H9 (cell line): Measurements from ENCODE around the gene URI1. TPM values are rescaled to one million over a fixed set of nuclear protein-coding genes. Genes with fewer than 3 reads are reported as not detected.

Source experiments
- DNase-seq: peaks from one replicate; pipeline ENCODE4 v3.0.0-alpha.2; 2017
- H2AFZ ChIP-seq: one replicate; pipeline ENCODE4 v1.6.1; 2013; ENCODE audit warnings: mild to moderate bottlenecking, low read length, control low read depth, moderate library complexity
- H2AK5ac ChIP-seq: 2 replicates; pipeline ENCODE4 v1.6.1; 2013; ENCODE audit warnings: low read length, control low read depth, mixed read lengths; ENCODE audit not compliant: insufficient read length
- H2BK120ac ChIP-seq: one replicate; pipeline ENCODE4 v1.6.1; 2013; ENCODE audit warnings: low read depth, mild to moderate bottlenecking, low read length, control low read depth, inconsistent platforms; ENCODE audit not compliant: poor library complexity, severe bottlenecking
- H2BK12ac ChIP-seq: 2 replicates; pipeline ENCODE4 v1.6.1; 2013; ENCODE audit warnings: low read length, control low read depth, mixed read lengths, low read depth; ENCODE audit not compliant: insufficient read length
- H2BK15ac ChIP-seq: 2 replicates; pipeline ENCODE4 v1.6.1; 2013; ENCODE audit warnings: low read depth, low read length, control low read depth
- H2BK20ac ChIP-seq: one replicate; pipeline ENCODE4 v1.6.1; 2013; ENCODE audit warnings: low read depth, mild to moderate bottlenecking, low read length, control low read depth, inconsistent platforms; ENCODE audit not compliant: poor library complexity, severe bottlenecking
- H2BK5ac ChIP-seq: 2 replicates; pipeline ENCODE4 v1.6.1; 2013; ENCODE audit warnings: low read length, control low read depth, mixed read lengths; ENCODE audit not compliant: insufficient read length
- H3K14ac ChIP-seq: 2 replicates; pipeline ENCODE4 v1.6.1; 2013; ENCODE audit warnings: low read length, control low read depth; ENCODE audit not compliant: insufficient read depth
- H3K18ac ChIP-seq: 2 replicates; pipeline ENCODE4 v1.6.1; 2013; ENCODE audit warnings: low read depth, mild to moderate bottlenecking, mixed read lengths, low read length, control low read depth; ENCODE audit not compliant: insufficient read length
- H3K23ac ChIP-seq: 2 replicates; pipeline ENCODE4 v1.6.1; 2013; ENCODE audit warnings: low read length, control low read depth, mixed read lengths, low read depth; ENCODE audit not compliant: insufficient read length
- H3K23me2 ChIP-seq: 2 replicates; pipeline ENCODE4 v1.6.1; 2013; ENCODE audit warnings: low read depth, mild to moderate bottlenecking, mixed read lengths, low read length, control low read depth; ENCODE audit not compliant: insufficient read length, poor library complexity, severe bottlenecking
- H3K27ac ChIP-seq: 2 replicates; pipeline ENCODE4 v1.5.1; 2013; ENCODE audit warnings: low read length, control low read depth, mixed read lengths, low read depth; ENCODE audit not compliant: insufficient read length
- H3K27me3 ChIP-seq: 2 replicates; pipeline ENCODE4 v1.6.1; 2013; ENCODE audit warnings: low read length, control low read depth, inconsistent platforms; ENCODE audit not compliant: insufficient read depth
- H3K4ac ChIP-seq: 2 replicates; pipeline ENCODE4 v1.6.1; 2013; ENCODE audit warnings: low read depth, mild to moderate bottlenecking, control low read depth, inconsistent platforms, low read length, moderate library complexity
- H3K4me1 ChIP-seq: 2 replicates; pipeline ENCODE4 v1.6.1; 2013; ENCODE audit warnings: low read length, control low read depth, inconsistent platforms; ENCODE audit not compliant: insufficient read depth
- H3K4me2 ChIP-seq: 2 replicates; pipeline ENCODE4 v1.6.1; 2013; ENCODE audit warnings: low read length, control low read depth, mixed read lengths; ENCODE audit not compliant: insufficient read length, insufficient read depth
- H3K56ac ChIP-seq: 2 replicates; pipeline ENCODE4 v1.6.1; 2013; ENCODE audit warnings: low read depth, mild to moderate bottlenecking, mixed read lengths, low read length, control low read depth; ENCODE audit not compliant: insufficient read length
- H3K79me1 ChIP-seq: 2 replicates; pipeline ENCODE4 v1.6.1; 2013; ENCODE audit warnings: low read depth, mild to moderate bottlenecking, moderate library complexity, low read length, control low read depth, inconsistent platforms; ENCODE audit not compliant: insufficient read depth, poor library complexity, severe bottlenecking
- H3K79me2 ChIP-seq: 2 replicates; pipeline ENCODE4 v1.6.1; 2013; ENCODE audit warnings: low read length, control low read depth, inconsistent platforms; ENCODE audit not compliant: insufficient read depth
- H3K9ac ChIP-seq: 2 replicates; pipeline ENCODE4 v1.6.1; 2013; ENCODE audit warnings: low read length, control low read depth, mixed read lengths; ENCODE audit not compliant: insufficient read length; ENCODE audit errors: extremely low read depth
- H3K9me3 ChIP-seq: one replicate; pipeline ENCODE4 v1.6.1; 2013; ENCODE audit warnings: low read depth, low read length, inconsistent platforms; ENCODE audit not compliant: control insufficient read depth
- H3T11ph ChIP-seq: one replicate; pipeline ENCODE4 v1.6.1; 2013; ENCODE audit warnings: mild to moderate bottlenecking, low read length, control low read depth, inconsistent platforms
- H4K20me1 ChIP-seq: one replicate; pipeline ENCODE4 v1.6.1; 2013; ENCODE audit not compliant: control insufficient read depth, insufficient read length, insufficient read depth
- H4K5ac ChIP-seq: 2 replicates; pipeline ENCODE4 v1.6.1; 2013; ENCODE audit warnings: low read depth, mild to moderate bottlenecking, mixed read lengths, low read length, control low read depth; ENCODE audit not compliant: insufficient read length
- H4K8ac ChIP-seq: replicated peaks from 2 replicates; pipeline ENCODE4 v1.6.1; 2013; ENCODE audit warnings: low read length, control low read depth, mixed read lengths, low read depth; ENCODE audit not compliant: insufficient read length
- H4K91ac ChIP-seq: 2 replicates; pipeline ENCODE4 v1.6.1; 2013; ENCODE audit warnings: low read depth, mild to moderate bottlenecking, moderate library complexity, mixed read lengths, low read length, control low read depth; ENCODE audit not compliant: insufficient read length
- H3K27ac Mint-ChIP-seq, 3 experiments: 2 replicates in 2 of 3; 3 replicates in 1 of 3; pipeline ENCODE4 v1.8.0; 2020 to 2021; ENCODE audit warnings: mixed read lengths in 3 of 3, mild to moderate bottlenecking in 1 of 3, moderate library complexity in 1 of 3
- H3K27me3 Mint-ChIP-seq: 2 replicates; pipeline ENCODE4 v1.8.0; 2021; ENCODE audit warnings: low read depth, mild to moderate bottlenecking, moderate library complexity, mixed read lengths
- H3K36me3 Mint-ChIP-seq, 3 experiments: 2 replicates in 2 of 3; 3 replicates in 1 of 3; pipeline ENCODE4 v1.8.0; 2020 to 2021; ENCODE audit warnings: low read depth in 3 of 3, mixed read lengths in 3 of 3; ENCODE audit not compliant: insufficient read depth in 1 of 3
- H3K4me1 Mint-ChIP-seq, 2 experiments: 2 replicates each; pipeline ENCODE4 v1.8.0; 2020; ENCODE audit warnings: mixed read lengths in 2 of 2
- H3K4me3 Mint-ChIP-seq, 2 experiments: 2 replicates in 1 of 2; 3 replicates in 1 of 2; pipeline ENCODE4 v1.8.0; 2020 to 2021; ENCODE audit warnings: mild to moderate bottlenecking in 2 of 2, mixed read lengths in 2 of 2, moderate library complexity in 1 of 2
- H3K9me3 Mint-ChIP-seq, 2 experiments: 2 replicates in 1 of 2; 3 replicates in 1 of 2; pipeline ENCODE4 v1.8.0; 2020; ENCODE audit warnings: mild to moderate bottlenecking in 2 of 2, mixed read lengths in 2 of 2, moderate library complexity in 1 of 2
- CTCF ChIP-seq: fragments of 200-600 bp; sonication (generic); conservative IDR thresholded peaks from 3 replicates; pipeline ENCODE4 v1.8.0; 2021; ENCODE audit warnings: antibody characterized with exemption, mild to moderate bottlenecking
- WGBS: extraction: QIAGEN DNeasy Blood & Tissue Kit; methylation state at CpG from one replicate; pipeline ENCODE4 v1.1.7; 2013; ENCODE audit warnings: missing lambda C conversion rate, low lambda C conversion rate, mixed read lengths; ENCODE audit not compliant: insufficient read length; ENCODE audit errors: extremely low coverage; 5-methylcytosine and 5-hydroxymethylcytosine counted together
- total RNA-seq: library from RNA; stranded (reverse); gene quantifications from 2 replicates; pipeline ENCODE4 v1.2.1, GENCODE V29; 2021

Gene URI1
- total RNA-seq, 1 experiment from 2014 or later = 54.3 TPM

GRCh38 chr19:29897466-29897865, 44.6 kb upstream of the URI1 start:
- H3T11ph ChIP-seq = no peak overlapping the region
- H3K23me2 ChIP-seq = no peaks in the 10 kb centered on the region
- H2AFZ ChIP-seq = no peak overlapping the region
- H3K56ac ChIP-seq = no peak overlapping the region
- H4K8ac ChIP-seq = no peak overlapping the region
- H3K9me3 Mint-ChIP-seq = no peaks in the 10 kb centered on the region
- H2BK12ac ChIP-seq = no peak overlapping the region
- no peak overlapping the region for H2BK120ac ChIP-seq
- no peaks in the 10 kb centered on the region for H3K36me3 Mint-ChIP-seq
- H3K14ac ChIP-seq = no peak overlapping the region
- no peak overlapping the region for H3K4me2 ChIP-seq
- H3K79me2 ChIP-seq = no peaks in the 10 kb centered on the region
- no peak overlapping the region for H3K4me3 Mint-ChIP-seq
- H3K4me1 Mint-ChIP-seq = no peaks in the 10 kb centered on the region
- DNase-seq = no peak
- no peaks in the 10 kb centered on the region for H3K4me1 ChIP-seq
- no peak overlapping the region for H2BK20ac ChIP-seq
- no peak overlapping the region for H3K9ac ChIP-seq
- no peak for TF ChIP-seq CTCF
- H2BK15ac ChIP-seq = no peak overlapping the region
- H2BK5ac ChIP-seq = no peak overlapping the region
- no peak overlapping the region for H3K4ac ChIP-seq
- H3K9me3 ChIP-seq = no peaks in the 10 kb centered on the region
- H3K18ac ChIP-seq = no peak overlapping the region
- H3K27ac ChIP-seq = no peak overlapping the region
- H4K20me1 ChIP-seq = no peaks in the 10 kb centered on the region
- no peak overlapping the region for H3K27ac Mint-ChIP-seq
- no peak overlapping the region for H3K23ac ChIP-seq
- no peaks in the 10 kb centered on the region; the same call in 1 of the 2 replicates for H3K27me3 Mint-ChIP-seq
- no peak overlapping the region for H4K91ac ChIP-seq
- WGBS = no CpG with 5 or more reads among the region's 3 CpGs
- H4K5ac ChIP-seq = no peak overlapping the region
- no peaks in the 10 kb centered on the region for H3K79me1 ChIP-seq
- no peaks in the 10 kb centered on the region for H3K27me3 ChIP-seq
- no peak overlapping the region for H2AK5ac ChIP-seq
